Measurements from ENCODE around the gene SLC30A4. TPM values are rescaled to one million over a fixed set of nuclear protein-coding genes. Genes with fewer than 3 reads are reported as not detected.

The SLC30A4 gene
- total RNA-seq, 3 donors from 2014 or later = 5.6 to 11.5 (median 5.9) TPM

DNA sequence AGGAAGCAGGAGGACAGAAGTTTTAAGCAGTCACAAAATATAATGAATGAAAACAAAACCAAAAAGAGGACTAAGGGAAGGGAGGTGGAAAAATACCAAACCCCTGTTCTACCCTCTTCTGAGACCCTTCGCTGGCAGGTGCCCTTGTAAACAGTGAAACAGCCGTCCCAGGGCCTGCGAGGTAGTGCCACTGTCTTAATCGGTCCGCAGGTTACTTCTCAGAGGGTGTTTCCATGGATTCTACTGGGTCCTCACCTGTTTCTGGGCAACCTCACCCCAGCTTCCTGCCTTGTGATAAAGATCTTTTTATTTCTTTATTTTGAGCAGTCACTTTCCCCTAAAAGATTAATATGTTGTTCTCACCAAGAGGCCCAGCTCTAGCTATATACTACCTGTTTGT, 65.3 kb downstream of the SLC30A4 start:
- no peak for TF ChIP-seq POLR2AphosphoS5 (IDR thresholded peaks at IDR 0.05)
- TF ChIP-seq, protein P1, sequence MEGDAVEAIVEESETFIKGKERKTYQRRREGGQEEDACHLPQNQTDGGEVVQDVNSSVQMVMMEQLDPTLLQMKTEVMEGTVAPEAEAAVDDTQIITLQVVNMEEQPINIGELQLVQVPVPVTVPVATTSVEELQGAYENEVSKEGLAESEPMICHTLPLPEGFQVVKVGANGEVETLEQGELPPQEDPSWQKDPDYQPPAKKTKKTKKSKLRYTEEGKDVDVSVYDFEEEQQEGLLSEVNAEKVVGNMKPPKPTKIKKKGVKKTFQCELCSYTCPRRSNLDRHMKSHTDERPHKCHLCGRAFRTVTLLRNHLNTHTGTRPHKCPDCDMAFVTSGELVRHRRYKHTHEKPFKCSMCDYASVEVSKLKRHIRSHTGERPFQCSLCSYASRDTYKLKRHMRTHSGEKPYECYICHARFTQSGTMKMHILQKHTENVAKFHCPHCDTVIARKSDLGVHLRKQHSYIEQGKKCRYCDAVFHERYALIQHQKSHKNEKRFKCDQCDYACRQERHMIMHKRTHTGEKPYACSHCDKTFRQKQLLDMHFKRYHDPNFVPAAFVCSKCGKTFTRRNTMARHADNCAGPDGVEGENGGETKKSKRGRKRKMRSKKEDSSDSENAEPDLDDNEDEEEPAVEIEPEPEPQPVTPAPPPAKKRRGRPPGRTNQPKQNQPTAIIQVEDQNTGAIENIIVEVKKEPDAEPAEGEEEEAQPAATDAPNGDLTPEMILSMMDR (IDR thresholded peaks at IDR 0.05) = no peak
- no peak for TF ChIP-seq POLR2A (IDR thresholded peaks at IDR 0.05)
- Histone ChIP-seq H3K36me3 (no peaks in the 10 kb centered on the region), H3K4me1 (peaks cover 6 to 18% of the 10 kb centered on the region in 2 donors), H3K27ac (peak overlapping the region; percentile 85 to 91), H3K4me3 (no peak overlapping the region), H3K27me3 (no peaks in the 10 kb centered on the region), H3K9me3 (no peaks in the 10 kb centered on the region)
- intact Hi-C loops (cut with DNase I; ENCODE audit: low total_unique reads) = no loop called here
- no peak for DNase-seq (ENCODE audit: low spot score in 2 of 2)

DNA sequence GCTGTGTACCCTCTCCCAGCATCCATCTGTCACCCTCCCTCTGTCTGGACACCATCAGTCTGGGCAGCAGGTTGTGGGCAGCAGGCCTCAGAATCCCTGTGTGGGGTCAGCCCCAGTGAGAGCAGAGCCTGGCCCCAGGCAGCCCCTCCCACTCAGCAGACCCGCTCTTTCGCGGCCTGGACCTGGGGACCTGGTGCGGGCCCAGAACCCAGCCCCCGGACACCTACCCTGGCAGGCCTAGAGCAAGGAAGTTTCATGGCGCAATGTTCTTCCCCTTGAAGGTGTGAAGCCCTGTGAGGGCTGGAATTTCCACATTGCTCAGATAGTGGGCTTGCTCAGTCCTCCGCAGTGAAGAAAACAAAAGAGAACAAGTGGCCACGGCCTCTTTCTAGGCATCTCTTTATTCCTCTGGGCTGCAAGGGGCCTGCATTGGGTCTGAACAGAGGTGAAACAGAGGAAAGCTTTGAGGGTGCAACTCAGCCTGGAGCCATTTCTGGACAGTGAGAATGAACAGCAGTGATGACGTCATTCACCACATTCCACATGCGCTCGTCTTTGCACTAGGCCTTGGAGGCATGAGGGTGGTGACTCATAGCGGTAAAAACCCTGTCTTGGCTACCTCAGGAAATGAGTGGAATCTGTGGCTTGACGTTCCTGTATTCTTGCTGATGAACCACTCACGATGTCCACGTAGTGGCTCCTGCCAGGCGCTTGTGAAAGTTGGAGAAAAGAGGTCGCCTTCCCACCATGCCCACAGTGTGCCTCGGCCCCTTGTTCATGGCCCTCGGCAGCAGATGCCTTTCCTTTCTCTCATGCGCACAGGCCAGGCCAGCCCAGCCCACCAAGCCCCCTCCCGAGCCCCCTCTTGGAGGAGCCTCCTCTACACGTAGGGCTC, 66.1 kb downstream of the SLC30A4 start:
- TF ChIP-seq POLR2AphosphoS5 (IDR thresholded peaks at IDR 0.05) (peak; percentile 52 to 81 (median 66)), POLR2A (IDR thresholded peaks at IDR 0.05) (no peak)
- Histone ChIP-seq H3K4me1 (peaks cover 6 to 18% of the 10 kb centered on the region in 2 donors), H3K27me3 (no peaks in the 10 kb centered on the region), H3K36me3 (no peaks in the 10 kb centered on the region), H3K4me3 (peak overlapping the region in 1 of 3 donors; percentile 10), H3K9me3 (no peaks in the 10 kb centered on the region), H3K27ac (peak overlapping the region; percentile 85 to 91)
- peak; percentile 73 to 94 for DNase-seq (ENCODE audit: low spot score in 2 of 2)
- intact Hi-C loops (cut with DNase I; ENCODE audit: low total_unique reads) = no loop called here

DNA sequence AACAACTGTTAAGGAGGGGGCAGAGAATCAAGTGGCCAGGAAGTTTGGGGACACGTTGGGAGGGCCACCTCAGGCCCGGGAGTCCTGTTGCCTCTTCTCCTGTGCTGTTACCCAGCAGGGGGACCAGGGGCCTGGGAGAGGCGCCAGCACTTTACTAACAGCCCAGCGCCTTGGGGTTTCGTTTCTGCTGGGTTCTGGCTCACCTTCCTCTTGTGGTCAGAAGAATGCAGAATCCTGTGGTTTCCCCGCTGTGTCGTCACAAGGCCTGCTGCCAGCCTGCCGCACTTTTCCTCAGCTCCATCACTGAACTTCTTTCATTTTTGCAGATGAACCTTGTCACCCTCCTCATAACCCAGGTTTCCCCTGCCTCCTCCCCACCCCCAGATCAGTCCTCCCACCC, 67.7 kb downstream of the SLC30A4 start:
- Histone ChIP-seq H3K9me3 (no peaks in the 10 kb centered on the region), H3K27ac (peak overlapping the region; percentile 90 to 91), H3K4me3 (peak overlapping the region in 2 of 3 donors; percentile 17 to 46), H3K4me1 (peaks cover 6 to 18% of the 10 kb centered on the region in 2 donors), H3K27me3 (no peaks in the 10 kb centered on the region), H3K36me3 (no peaks in the 10 kb centered on the region)
- peak; percentile 91 to 92 for DNase-seq (ENCODE audit: low spot score in 2 of 2)
- intact Hi-C loops (cut with DNase I; ENCODE audit: low total_unique reads) = no loop called here
- TF ChIP-seq POLR2A (IDR thresholded peaks at IDR 0.05) (no peak), POLR2AphosphoS5 (IDR thresholded peaks at IDR 0.05) (peak in 1 of 3 donors; percentile 25)
- TF ChIP-seq, protein P1 (IDR thresholded peaks at IDR 0.05) = no peak

DNA sequence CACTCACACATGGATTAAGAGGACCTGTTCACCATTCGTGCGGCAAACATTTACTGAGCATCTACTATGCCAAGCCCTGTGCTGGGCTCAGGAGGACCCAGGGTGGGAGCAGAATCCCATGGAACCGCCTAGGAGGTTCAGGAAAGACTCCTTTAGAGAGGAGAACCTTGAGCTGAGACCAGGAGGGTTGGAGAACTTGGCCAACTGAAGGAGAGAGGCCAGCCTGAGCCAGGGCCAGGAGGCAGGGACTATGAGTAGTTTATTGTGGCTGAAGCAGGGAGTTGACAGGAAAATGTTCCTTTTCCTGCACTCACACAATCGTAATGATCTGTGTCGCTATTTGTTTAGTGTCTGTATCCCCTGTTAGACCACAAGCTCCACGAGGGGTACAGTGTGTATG, 71.3 kb downstream of the SLC30A4 start:
- Histone ChIP-seq H3K27ac (no peak overlapping the region), H3K4me1 (peaks cover 6 to 8% of the 10 kb centered on the region in 2 donors), H3K27me3 (no peaks in the 10 kb centered on the region), H3K36me3 (no peaks in the 10 kb centered on the region), H3K9me3 (no peaks in the 10 kb centered on the region), H3K4me3 (no peak overlapping the region)
- intact Hi-C loops (cut with DNase I; ENCODE audit: low total_unique reads) = no loop called here
- TF ChIP-seq, protein P1 (IDR thresholded peaks at IDR 0.05) = no peak
- TF ChIP-seq POLR2A (IDR thresholded peaks at IDR 0.05) (no peak), POLR2AphosphoS5 (IDR thresholded peaks at IDR 0.05) (no peak)
- DNase-seq (ENCODE audit: low spot score in 2 of 2) = no peak

DNA sequence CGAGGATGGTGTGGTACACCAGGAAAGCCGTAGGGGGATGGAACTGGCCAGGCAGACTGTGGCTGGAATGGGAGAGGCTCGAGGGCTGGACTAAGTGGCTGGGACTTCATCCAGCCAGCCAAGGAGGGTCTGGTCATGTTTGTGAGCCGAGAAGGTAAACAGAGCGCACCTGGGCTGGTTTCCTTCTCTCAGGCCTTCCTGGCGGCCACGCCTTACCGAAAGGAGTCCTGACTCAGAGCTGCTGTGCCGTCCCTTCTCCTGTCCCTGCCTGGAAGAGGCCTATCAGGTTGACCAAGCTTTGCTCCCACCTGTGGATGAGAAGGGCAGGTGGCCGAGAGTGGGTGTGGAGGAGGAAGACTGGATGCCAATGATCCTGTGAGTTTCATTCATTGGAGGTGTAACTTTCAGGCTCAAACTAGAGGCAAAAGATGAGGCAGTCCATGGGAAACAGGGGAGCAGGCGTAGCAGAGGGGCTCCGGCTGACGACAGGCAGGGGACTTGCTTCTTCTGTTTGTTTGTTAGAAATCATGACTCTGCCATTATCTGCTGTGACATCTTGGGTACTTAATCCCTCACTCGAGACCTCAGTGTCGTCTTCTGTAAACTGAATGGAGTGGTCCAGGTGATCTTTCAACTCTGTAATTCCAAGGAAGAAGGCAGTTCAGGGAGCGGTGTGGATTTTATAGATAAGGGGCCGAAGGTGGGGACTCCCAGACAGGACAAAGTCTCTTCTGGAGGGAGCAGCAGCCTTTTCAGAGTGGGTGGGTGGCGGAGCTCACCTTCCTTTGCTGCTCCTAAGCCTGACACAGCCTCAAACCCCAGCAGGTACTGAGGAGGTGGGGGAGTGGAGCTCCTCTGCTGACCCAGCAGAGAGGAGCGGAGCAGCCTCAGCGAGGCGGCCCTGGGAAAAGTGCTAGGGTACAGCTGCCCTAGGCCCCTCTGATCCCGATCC, 72.4 kb downstream of the SLC30A4 start:
- Histone ChIP-seq H3K27me3 (no peaks in the 10 kb centered on the region), H3K36me3 (no peaks in the 10 kb centered on the region), H3K4me1 (peaks cover 2% of the 10 kb centered on the region in 2 donors), H3K4me3 (peak overlapping the region in 1 of 3 donors; percentile 35), H3K27ac (peak overlapping the region; percentile 54 to 62), H3K9me3 (no peaks in the 10 kb centered on the region)
- peak; percentile 53 to 75 for DNase-seq (ENCODE audit: low spot score in 2 of 2)
- TF ChIP-seq POLR2AphosphoS5 (IDR thresholded peaks at IDR 0.05) (no peak), POLR2A (IDR thresholded peaks at IDR 0.05) (no peak)
- TF ChIP-seq, protein P1 (IDR thresholded peaks at IDR 0.05) = no peak
- intact Hi-C loops (cut with DNase I; ENCODE audit: low total_unique reads) = no loop called here
